Suprapubic skin (tissue), 3 donors: ENCODE results near the gene TMPRSS6.

Experiments used
- CTCF ChIP-seq, 2 donors: fragments of 200-600 bp in 1 of 2; fragments of 450-650 bp in 1 of 2; sonication (generic) in 1 of 2; IDR thresholded peaks; one replicate each; pipeline ENCODE4 v1.5.1; 2016 to 2019; ENCODE audit warnings: antibody characterized with exemption in 2 of 2, mild to moderate bottlenecking in 1 of 2, moderate library complexity in 1 of 2
- POLR2A ChIP-seq, 2 donors: fragments of 450-650 bp; IDR thresholded peaks; one replicate each; pipeline ENCODE4 v1.6.1; 2017; ENCODE audit warnings: antibody characterized with exemption in 2 of 2, mild to moderate bottlenecking in 2 of 2, moderate library complexity in 2 of 2

GRCh38 chr22:37100589-37101127, 8.9 kb downstream of the TMPRSS6 start:
- TF ChIP-seq POLR2A (IDR thresholded peaks at IDR 0.05) (no peak), CTCF (IDR thresholded peaks at IDR 0.05) (no peak)
